Middle frontal gyrus (tissue), 1 donor: ENCODE results near the gene UBR3.
"Not testable (repeated sequence)": the region's sequence is repeated elsewhere in the genome, so short reads cannot be mapped to it uniquely, and the experiment has no call there.

Source experiments
- DNase-seq: peaks from one replicate; pipeline ENCODE4 v3.0.0-alpha.2; 2015; ENCODE audit warnings: low spot score; ENCODE audit errors: extremely low spot score

Gene UBR3

DNA sequence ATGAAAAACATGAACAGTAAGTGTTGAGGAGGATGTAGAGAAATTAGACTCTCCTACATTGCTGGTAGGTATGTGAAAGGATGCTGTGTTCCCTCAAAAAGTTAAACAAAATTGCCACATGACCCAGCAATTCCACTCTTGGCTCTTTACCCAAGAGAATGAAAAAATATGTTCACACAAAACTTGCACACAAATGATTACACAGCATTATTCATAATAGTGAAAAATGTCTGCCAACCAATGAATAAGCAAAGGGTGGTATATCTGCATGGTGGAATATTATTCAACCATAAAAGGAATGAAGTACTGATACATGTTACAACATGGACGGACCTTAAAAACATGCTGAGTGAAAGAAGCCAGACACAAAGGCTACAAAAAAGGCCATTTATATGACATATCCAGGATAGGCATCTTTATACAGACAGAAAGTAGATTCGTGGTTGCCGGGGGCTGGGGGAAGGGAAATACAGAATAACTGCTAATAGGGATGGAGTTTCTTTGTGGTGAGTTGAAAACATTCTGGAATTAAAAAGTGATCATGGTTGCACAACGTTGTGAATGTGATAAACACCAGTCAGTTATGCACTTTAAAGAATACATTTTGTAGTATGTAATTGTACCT, 265.3 kb downstream of the UBR3 start:
- no peak for DNase-seq

GRCh38 chr2:170095380-170095779, 268.1 kb downstream of the UBR3 start:
- no peak for DNase-seq

DNA sequence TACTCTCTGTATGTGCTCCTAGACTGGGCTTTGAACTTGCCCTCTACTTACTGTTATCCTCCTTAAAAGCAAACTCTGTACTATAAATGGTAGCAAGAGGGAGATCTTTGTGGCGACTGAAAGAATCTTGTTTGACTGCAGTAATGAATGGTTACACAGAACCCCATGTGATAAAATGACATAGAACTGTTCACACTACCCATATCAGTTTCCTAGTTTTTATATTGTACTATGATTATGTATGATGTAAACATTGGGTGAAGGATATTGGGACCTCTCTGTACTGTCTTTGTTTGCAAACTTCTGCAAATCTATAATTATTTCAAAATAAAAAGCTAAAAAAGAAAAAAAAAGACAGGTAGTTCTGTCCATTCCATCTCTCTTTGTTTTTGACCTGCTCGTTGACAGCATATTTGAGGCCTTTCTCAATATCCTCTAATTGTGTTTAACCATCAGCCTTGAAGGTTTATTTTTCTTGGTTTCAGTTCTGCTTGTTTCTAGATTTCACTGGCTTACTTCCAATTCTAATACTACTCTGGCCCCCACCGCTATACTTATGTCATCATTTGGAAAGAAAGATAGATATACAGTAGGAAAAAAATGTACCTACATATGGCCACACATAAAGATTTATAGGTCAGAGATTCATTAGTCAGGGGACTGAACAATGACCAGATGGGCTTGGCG, 271.5 kb downstream of the UBR3 start:
- no peak for DNase-seq

DNA sequence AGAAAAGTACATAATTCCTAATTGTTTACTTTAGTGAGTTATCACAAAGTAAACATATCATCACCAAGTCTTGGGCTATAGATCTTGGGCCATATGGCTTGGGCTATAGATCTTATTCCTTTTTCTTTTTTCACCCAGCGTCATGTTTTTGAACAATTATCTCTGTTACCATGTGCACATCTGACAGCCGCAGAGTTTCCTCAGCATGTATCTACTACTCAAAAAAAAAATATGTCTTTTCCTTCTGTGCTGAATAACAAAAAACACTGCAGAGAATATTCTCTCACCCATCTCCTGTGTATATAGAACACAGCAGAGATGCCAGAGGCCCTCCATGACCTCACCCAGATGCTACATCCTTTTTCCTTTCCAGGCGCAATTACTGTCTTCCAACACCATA, 274.5 kb downstream of the UBR3 start:
- no peak for DNase-seq

DNA sequence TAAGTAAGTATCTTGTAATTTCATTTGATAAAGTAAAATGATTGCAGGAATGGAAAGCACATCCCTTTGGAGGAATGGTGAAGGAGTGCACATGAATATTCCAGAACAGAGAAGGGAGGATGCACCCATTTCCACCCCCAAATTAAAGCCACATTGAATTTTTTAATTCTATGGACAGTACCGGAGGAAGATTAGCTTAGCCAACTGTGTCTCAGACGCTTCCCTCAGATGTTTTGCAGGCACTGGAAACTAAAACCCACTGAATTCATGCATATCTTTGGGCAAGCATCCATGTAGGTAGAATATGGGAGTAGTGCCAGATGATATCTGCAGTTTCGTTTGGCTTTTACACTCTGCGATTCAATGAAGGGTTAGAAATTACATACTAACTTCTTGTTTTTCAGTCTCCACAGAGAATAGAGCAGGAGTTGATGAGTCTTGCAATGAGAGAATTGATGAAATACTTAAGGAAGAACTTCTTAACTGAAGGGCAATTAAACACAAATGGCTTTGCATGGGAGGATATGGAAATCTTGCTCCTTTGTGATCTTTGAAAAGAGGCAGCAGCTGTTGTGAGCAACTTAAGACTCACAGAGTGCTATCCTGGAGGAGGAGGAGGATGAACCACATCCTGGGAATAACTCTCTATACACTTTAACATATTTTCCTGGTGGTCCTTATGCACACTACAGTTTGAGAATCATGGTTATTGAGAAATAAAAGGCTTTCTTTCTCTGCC, 279.0 kb downstream of the UBR3 start:
- DNase-seq: no peak

DNA sequence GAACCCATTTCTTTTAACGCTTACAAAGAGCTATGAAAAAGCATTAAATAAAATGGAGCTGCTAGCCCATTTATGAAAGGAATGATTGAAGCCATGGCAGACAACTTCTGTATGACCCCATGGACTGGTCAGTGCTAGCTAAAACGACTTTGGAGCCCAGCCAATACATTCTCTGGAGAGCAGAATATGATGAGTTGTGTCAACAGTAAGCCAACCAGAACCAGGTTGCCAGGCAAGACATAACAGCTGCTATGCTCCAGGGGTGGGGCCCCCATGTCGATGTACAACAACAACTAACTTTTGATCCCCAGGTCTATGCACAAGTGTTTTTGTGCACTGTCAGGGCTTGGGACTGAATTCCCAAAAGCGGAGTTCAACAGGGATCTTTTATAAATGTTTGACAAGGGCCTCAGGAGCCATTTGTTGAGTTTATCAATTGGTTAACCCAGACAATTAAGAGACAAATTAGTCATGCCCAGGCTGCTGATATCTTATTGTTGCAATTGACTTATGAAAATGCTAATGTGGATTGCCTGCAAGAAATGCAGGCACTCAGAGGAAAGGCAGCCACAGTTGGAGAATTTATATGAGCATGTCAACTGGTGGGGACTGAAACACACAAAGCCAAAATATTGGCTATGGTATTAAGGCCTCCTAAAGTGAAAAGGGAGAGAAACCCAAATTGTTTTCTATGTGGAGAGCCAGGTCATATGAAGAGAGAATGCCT, 286.1 kb downstream of the UBR3 start:
- DNase-seq: no peak

- DNase-seq: no peak
Measured at GRCh38 chr2:170115501-170116229, 288.4 kb downstream of the UBR3 start.

- no peak for DNase-seq
Measured at GRCh38 chr2:170118641-170119040, 291.4 kb downstream of the UBR3 start.

DNA sequence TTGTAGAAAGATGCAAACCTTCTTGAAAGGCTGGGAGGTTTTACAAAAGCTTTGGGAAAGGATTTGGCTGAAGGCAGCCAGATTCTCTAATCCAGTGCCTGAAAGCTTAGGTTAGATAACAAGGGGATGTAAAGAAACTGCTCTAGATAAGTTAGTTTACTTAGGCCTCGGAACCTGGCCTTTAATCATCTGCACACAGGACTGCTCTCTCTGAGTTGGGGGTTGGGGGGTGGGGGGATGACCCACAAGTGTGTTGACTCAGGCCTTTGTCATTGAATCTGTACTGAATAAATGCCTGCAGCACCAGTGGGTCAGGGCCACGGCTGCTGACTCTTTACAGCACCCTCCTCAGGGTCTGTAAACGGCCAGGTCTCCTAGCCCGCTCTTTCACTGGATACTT, 292.1 kb downstream of the UBR3 start:
- DNase-seq: not testable (repeated sequence)

GRCh38 chr2:170121689-170122088, 294.4 kb downstream of the UBR3 start:
- DNase-seq: no peak

DNA sequence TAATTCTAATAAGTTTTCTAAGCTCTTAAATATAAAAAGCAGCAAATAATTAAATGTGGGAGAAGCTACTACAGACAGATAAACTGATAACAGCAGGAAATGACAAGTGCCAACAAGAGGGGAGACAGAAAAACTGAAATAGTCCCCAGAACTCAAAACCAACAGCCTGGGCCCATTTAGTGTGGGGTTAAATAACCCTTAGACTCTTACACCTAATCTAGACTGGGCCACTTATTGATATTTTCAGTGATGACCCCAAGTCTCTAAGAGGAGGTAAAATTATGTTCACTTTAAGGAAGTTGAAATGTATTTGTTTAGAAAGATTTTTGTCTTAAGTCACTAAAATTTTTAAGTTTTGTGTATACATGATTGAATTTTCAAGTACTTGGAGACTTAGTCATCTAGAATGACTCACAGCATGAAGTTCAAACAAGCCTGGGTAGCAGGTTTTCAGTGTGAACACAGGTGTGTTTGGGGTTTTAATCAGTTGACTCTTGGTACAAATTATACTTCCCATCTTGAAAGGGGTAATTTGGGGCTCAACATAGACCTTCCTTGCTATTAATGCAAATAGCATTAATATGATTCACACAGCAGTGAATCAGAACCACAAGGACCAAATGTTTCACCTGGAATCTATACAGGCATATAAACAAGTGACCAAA, 295.8 kb downstream of the UBR3 start:
- no peak for DNase-seq

DNA sequence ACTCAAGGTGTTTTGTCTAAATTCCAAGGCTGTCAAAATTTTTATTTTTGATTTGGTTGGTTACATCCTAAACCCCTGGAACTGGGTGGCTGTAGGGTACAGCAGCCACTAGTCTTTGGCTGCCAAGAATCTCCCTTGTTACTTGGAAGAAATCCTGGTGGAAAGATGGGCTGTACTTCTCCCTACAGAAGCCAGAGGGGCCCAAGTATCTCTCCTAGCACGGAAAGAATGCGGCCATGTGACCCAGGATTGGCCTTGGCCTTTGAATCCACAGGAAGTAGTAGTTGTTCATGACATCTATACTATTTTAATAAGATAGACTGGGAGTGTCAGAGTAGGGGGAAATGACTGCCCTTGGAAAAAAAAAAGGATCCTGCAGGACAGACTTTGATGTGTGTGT, 296.3 kb downstream of the UBR3 start:
- no peak for DNase-seq

DNA sequence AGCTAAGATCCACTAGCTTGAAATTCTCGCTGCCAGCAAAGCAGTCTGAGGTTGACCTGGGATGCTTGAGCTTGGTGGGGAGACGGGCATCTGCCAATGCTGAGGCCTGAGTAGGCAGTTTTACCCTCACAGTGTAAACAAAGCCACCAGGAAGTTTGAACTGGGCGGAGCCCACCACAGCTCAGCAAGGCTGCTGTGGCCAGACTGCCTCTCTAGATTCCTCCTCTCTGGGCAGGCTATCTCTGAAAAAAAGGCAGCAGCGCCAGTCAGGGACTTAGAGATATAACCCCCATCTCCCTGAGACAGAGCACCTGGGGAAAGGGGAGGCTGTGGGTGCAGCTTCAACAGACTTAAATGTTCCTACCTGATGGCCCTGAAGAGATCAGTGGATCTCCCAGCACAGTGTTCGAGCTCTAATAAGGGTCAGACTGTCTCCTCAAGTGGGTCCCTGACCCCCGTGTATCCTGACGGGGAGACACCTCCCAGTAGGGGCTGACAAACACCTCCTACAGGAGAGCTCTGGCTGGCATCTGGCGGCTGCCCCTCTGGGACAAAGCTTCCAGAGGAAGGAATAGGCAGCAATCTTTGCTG, 299.0 kb downstream of the UBR3 start:
- DNase-seq: not testable (repeated sequence)
